Activated naive CD4-positive, alpha-beta T cell treated with anti-CD3 and anti-CD28 coated beads for 36 hours (primary cell): ENCODE results near the gene DNAJB6. TPM values are rescaled to one million over a fixed set of nuclear protein-coding genes. Genes with fewer than 3 reads are reported as not detected.

Source experiments
- CTCF ChIA-PET: fragments of 350-600 bp; sonication (Branson Sonifier 250); formaldehyde crosslinking; loops from one replicate; lab custom pipeline; 2021; ENCODE audit warnings: antibody characterized with exemption; lab: Charles Lee
- DNase-seq: peaks from one replicate; pipeline ENCODE4 v3.0.0-alpha.2; 2020
- H3K27ac Mint-ChIP-seq: one replicate; pipeline ENCODE4 v1.8.0; 2021; ENCODE audit warnings: mild to moderate bottlenecking, mixed read lengths
- H3K27me3 Mint-ChIP-seq: one replicate; pipeline ENCODE4 v1.8.0; 2021; ENCODE audit warnings: low read depth, mixed read lengths
- H3K36me3 Mint-ChIP-seq: one replicate; pipeline ENCODE4 v1.8.0; 2021; ENCODE audit warnings: low read depth, mixed read lengths
- H3K4me1 Mint-ChIP-seq: one replicate; pipeline ENCODE4 v1.8.0; 2021; ENCODE audit warnings: low read depth, mixed read lengths
- H3K4me3 Mint-ChIP-seq: one replicate; pipeline ENCODE4 v1.8.0; 2021; ENCODE audit warnings: mild to moderate bottlenecking, moderate library complexity, mixed read lengths
- H3K9me3 Mint-ChIP-seq: one replicate; pipeline ENCODE4 v1.8.0; 2021; ENCODE audit warnings: mixed read lengths
- intact Hi-C: fragments of 100-400 bp; cut with micrococcal nuclease; formaldehyde crosslinking; loops from one replicate; pipeline ENCODE4 v1.15.1; 2023
- total RNA-seq, 2 experiments: library from RNA; stranded (reverse); gene quantifications; one replicate each; pipeline ENCODE4 v1.2.3, GENCODE V29; 2021

Gene DNAJB6
- total RNA-seq, 2 experiments from 2014 or later, result 69.0 to 72.1 TPM

GRCh38 chr7:157431173-157431950 lies 94.6 kb downstream of the DNAJB6 start:
- no peak for DNase-seq
- Mint-ChIP-seq H3K4me3 (no peak overlapping the region), H3K36me3 (no peaks in the 10 kb centered on the region), H3K27me3 (no peaks in the 10 kb centered on the region), H3K9me3 (no peaks in the 10 kb centered on the region), H3K4me1 (peaks cover 14% of the 10 kb centered on the region), H3K27ac (no peak overlapping the region)
- CTCF ChIA-PET, result interaction anchor here (1.0 kb wide), 1 partner anchor 152 kb away, joined by 3 read pairs; no protein-coding TSS in a partner anchor
- intact Hi-C loops, result loop anchor here (10.0 kb wide), 2 partner anchors 153 to 253 kb away; no protein-coding TSS in a partner anchor

- Mint-ChIP-seq H3K36me3 (no peaks in the 10 kb centered on the region), H3K9me3 (no peaks in the 10 kb centered on the region), H3K4me1 (peaks cover 14% of the 10 kb centered on the region), H3K4me3 (peak overlapping the region; percentile 34), H3K27ac (no peak overlapping the region), H3K27me3 (no peaks in the 10 kb centered on the region)
- DNase-seq, result no peak
- intact Hi-C loops, result loop anchor here (2.0 to 10.0 kb wide), 3 partner anchors 153 to 253 kb away; no protein-coding TSS in a partner anchor
- CTCF ChIA-PET, result interaction anchor here (0.7 to 1.4 kb wide), 10 partner anchors 45 to 1646 kb away, joined by 3 to 7 read pairs (median 3); no protein-coding TSS in a partner anchor
Observed at GRCh38 chr7:157431951-157432540, 95.2 kb downstream of the DNAJB6 start.

GRCh38 chr7:157432541-157432956 lies 95.7 kb downstream of the DNAJB6 start:
- intact Hi-C loops, result loop anchor here (2.0 to 10.0 kb wide), 3 partner anchors 152 to 252 kb away; no protein-coding TSS in a partner anchor
- CTCF ChIA-PET, result interaction anchor here (0.7 to 1.4 kb wide), 9 partner anchors 45 to 1646 kb away, joined by 3 to 7 read pairs (median 3); no protein-coding TSS in a partner anchor
- H3K4me1 Mint-ChIP-seq, result peaks cover 14% of the 10 kb centered on the region
- peak overlapping the region; percentile 34 for H3K4me3 Mint-ChIP-seq
- no peaks in the 10 kb centered on the region for H3K27me3 Mint-ChIP-seq
- H3K27ac Mint-ChIP-seq, result no peak overlapping the region
- H3K9me3 Mint-ChIP-seq, result no peaks in the 10 kb centered on the region
- H3K36me3 Mint-ChIP-seq, result no peaks in the 10 kb centered on the region
- peak; percentile 39 for DNase-seq

GRCh38 chr7:157432957-157433576 lies 96.3 kb downstream of the DNAJB6 start:
- peak; percentile 78 for DNase-seq
- H3K27ac Mint-ChIP-seq, result no peak overlapping the region
- no peaks in the 10 kb centered on the region for H3K27me3 Mint-ChIP-seq
- H3K4me3 Mint-ChIP-seq, result peak overlapping the region; percentile 34
- no peaks in the 10 kb centered on the region for H3K9me3 Mint-ChIP-seq
- CTCF ChIA-PET, result interaction anchor here (0.7 to 1.4 kb wide), 9 partner anchors 46 to 1647 kb away, joined by 3 to 7 read pairs (median 3); no protein-coding TSS in a partner anchor
- H3K4me1 Mint-ChIP-seq, result peaks cover 14% of the 10 kb centered on the region
- H3K36me3 Mint-ChIP-seq, result no peaks in the 10 kb centered on the region
- intact Hi-C loops, result loop anchor here (1.0 to 10.0 kb wide), 6 partner anchors 41 to 442 kb away; no protein-coding TSS in a partner anchor

GRCh38 chr7:157433628-157434027 lies 96.8 kb downstream of the DNAJB6 start:
- CTCF ChIA-PET, result no interaction called here
- Mint-ChIP-seq H3K4me3 (no peak overlapping the region), H3K4me1 (peaks cover 14% of the 10 kb centered on the region), H3K36me3 (no peaks in the 10 kb centered on the region), H3K27me3 (no peaks in the 10 kb centered on the region), H3K27ac (no peak overlapping the region), H3K9me3 (no peaks in the 10 kb centered on the region)
- intact Hi-C loops, result loop anchor here (1.0 to 10.0 kb wide), 6 partner anchors 41 to 442 kb away; no protein-coding TSS in a partner anchor
- DNase-seq, result no peak

GRCh38 chr7:157434231-157434630 lies 97.4 kb downstream of the DNAJB6 start:
- Mint-ChIP-seq H3K27ac (no peak overlapping the region), H3K27me3 (no peaks in the 10 kb centered on the region), H3K9me3 (no peaks in the 10 kb centered on the region), H3K36me3 (no peaks in the 10 kb centered on the region), H3K4me1 (peaks cover 14% of the 10 kb centered on the region), H3K4me3 (no peak overlapping the region)
- intact Hi-C loops, result loop anchor here (10.0 kb wide), 2 partner anchors 151 to 251 kb away; no protein-coding TSS in a partner anchor
- CTCF ChIA-PET, result no interaction called here
- DNase-seq, result no peak

GRCh38 chr7:157434701-157435100 lies 97.9 kb downstream of the DNAJB6 start:
- Mint-ChIP-seq H3K27ac (no peak overlapping the region), H3K27me3 (no peaks in the 10 kb centered on the region), H3K4me1 (peaks cover 14% of the 10 kb centered on the region), H3K9me3 (no peaks in the 10 kb centered on the region), H3K36me3 (no peaks in the 10 kb centered on the region), H3K4me3 (no peak overlapping the region)
- intact Hi-C loops, result loop anchor here (10.0 kb wide), 2 partner anchors 150 to 250 kb away; no protein-coding TSS in a partner anchor
- DNase-seq, result no peak
- CTCF ChIA-PET, result no interaction called here

GRCh38 chr7:157436076-157436475 lies 99.3 kb downstream of the DNAJB6 start:
- CTCF ChIA-PET, result no interaction called here
- no peak for DNase-seq
- peaks cover 14% of the 10 kb centered on the region for H3K4me1 Mint-ChIP-seq
- H3K4me3 Mint-ChIP-seq, result no peak overlapping the region
- no peak overlapping the region for H3K27ac Mint-ChIP-seq
- no peaks in the 10 kb centered on the region for H3K27me3 Mint-ChIP-seq
- intact Hi-C loops, result loop anchor here (10.0 kb wide), 2 partner anchors 149 to 249 kb away; no protein-coding TSS in a partner anchor
- H3K9me3 Mint-ChIP-seq, result no peaks in the 10 kb centered on the region
- no peaks in the 10 kb centered on the region for H3K36me3 Mint-ChIP-seq

- no peaks in the 10 kb centered on the region for H3K36me3 Mint-ChIP-seq
- H3K27me3 Mint-ChIP-seq, result no peaks in the 10 kb centered on the region
- H3K27ac Mint-ChIP-seq, result no peak overlapping the region
- H3K4me3 Mint-ChIP-seq, result no peak overlapping the region
- H3K9me3 Mint-ChIP-seq, result no peaks in the 10 kb centered on the region
- CTCF ChIA-PET, result no interaction called here
- peaks cover 14% of the 10 kb centered on the region for H3K4me1 Mint-ChIP-seq
- intact Hi-C loops, result loop anchor here (10.0 kb wide), 2 partner anchors 148 to 248 kb away; no protein-coding TSS in a partner anchor
- DNase-seq, result no peak
Observed at GRCh38 chr7:157436763-157437480, 100.1 kb downstream of the DNAJB6 start.

GRCh38 chr7:157437519-157438061 lies 100.8 kb downstream of the DNAJB6 start:
- Mint-ChIP-seq H3K9me3 (no peaks in the 10 kb centered on the region), H3K4me1 (peaks cover 10% of the 10 kb centered on the region), H3K36me3 (no peaks in the 10 kb centered on the region), H3K4me3 (no peak overlapping the region), H3K27me3 (no peaks in the 10 kb centered on the region), H3K27ac (no peak overlapping the region)
- intact Hi-C loops, result loop anchor here (10.0 kb wide), 2 partner anchors 147 to 247 kb away; no protein-coding TSS in a partner anchor
- DNase-seq, result no peak
- CTCF ChIA-PET, result no interaction called here
